C1 segment of cervical spinal cord (tissue), 14 donors: ENCODE data around the gene TBPL2.
"Not testable (repeated sequence)": the region's sequence is repeated elsewhere in the genome, so short reads cannot be mapped to it uniquely, and the experiment has no call there.

Experiments used
- DNase-seq, 14 donors: peaks; one replicate each; lab custom pipeline; 2025; lab: John Stamatoyannopoulos, UW

TBPL2 gene

GRCh38 chr14:55404173-55404854 is 36.1 kb downstream of the TBPL2 start:
- no peak for DNase-seq

- DNase-seq = no peak
These were observed 38.7 kb downstream of the TBPL2 start for GRCh38 chr14:55401751-55402150.

GRCh38 chr14:55399852-55400251 is 40.6 kb downstream of the TBPL2 start:
- DNase-seq = no peak

- DNase-seq = no peak
These were observed 41.2 kb downstream of the TBPL2 start for GRCh38 chr14:55399183-55399582.

- no peak for DNase-seq
These were observed 41.7 kb downstream of the TBPL2 start for GRCh38 chr14:55398679-55399078.

- DNase-seq = no peak
These were observed 51.1 kb downstream of the TBPL2 start for GRCh38 chr14:55389330-55389729.

- DNase-seq = no peak
These were observed 52.3 kb downstream of the TBPL2 start for GRCh38 chr14:55388160-55388559.

GRCh38 chr14:55387121-55387520 is 53.3 kb downstream of the TBPL2 start:
- DNase-seq = no peak

GRCh38 chr14:55386037-55386808 is 54.2 kb downstream of the TBPL2 start:
- no peak for DNase-seq

- no peak for DNase-seq
These were observed 55.9 kb downstream of the TBPL2 start for GRCh38 chr14:55384536-55384935.

- no peak for DNase-seq
These were observed 56.8 kb downstream of the TBPL2 start for GRCh38 chr14:55383541-55384140.

GRCh38 chr14:55383056-55383466 is 57.4 kb downstream of the TBPL2 start:
- not testable (repeated sequence) for DNase-seq

- DNase-seq = no peak
These were observed 57.9 kb downstream of the TBPL2 start for GRCh38 chr14:55382483-55382882.

GRCh38 chr14:55381561-55381960 is 58.9 kb downstream of the TBPL2 start:
- DNase-seq = no peak

GRCh38 chr14:55381040-55381439 is 59.4 kb downstream of the TBPL2 start:
- no peak for DNase-seq

- DNase-seq = no peak
These were observed 63.2 kb downstream of the TBPL2 start for GRCh38 chr14:55377236-55377635.

GRCh38 chr14:55374771-55375170 is 65.6 kb downstream of the TBPL2 start:
- DNase-seq = no peak

GRCh38 chr14:55373784-55374705 is 66.4 kb downstream of the TBPL2 start:
- no peak for DNase-seq

GRCh38 chr14:55372825-55373224 is 67.6 kb downstream of the TBPL2 start:
- DNase-seq = no peak

- no peak for DNase-seq
These were observed 68.0 kb downstream of the TBPL2 start for GRCh38 chr14:55372423-55372822.

GRCh38 chr14:55370883-55371455 is 69.4 kb downstream of the TBPL2 start:
- DNase-seq = no peak
